Forelimb muscle (tissue), 1 donor: ENCODE measurements around the gene MICU2. TPM values are rescaled to one million over a fixed set of nuclear protein-coding genes. Genes with fewer than 3 reads are reported as not detected.
A peak's percentile ranks its signal among the peaks of the same experiment; 100 is the strongest.

Experiments used
- DNase-seq: peaks from one replicate; pipeline ENCODE4 v3.0.0-alpha.2; 2013; ENCODE audit warnings: low read depth
- polyA plus RNA-seq: library from polyadenylated mRNA; unstranded; fragments of 120-200 nt; gene quantifications from one replicate; pipeline ENCODE4 v1.2.1, GENCODE V29; 2013; ENCODE audit not compliant: insufficient read length

Gene MICU2
- polyA plus RNA-seq, 1 donor, result 74.2 TPM

GRCh38 chr13:21486322-21486721, 117.6 kb downstream of the MICU2 start:
- no peak for DNase-seq

- DNase-seq, result no peak
Measured at GRCh38 chr13:21483748-21484147, 120.2 kb downstream of the MICU2 start.

DNA sequence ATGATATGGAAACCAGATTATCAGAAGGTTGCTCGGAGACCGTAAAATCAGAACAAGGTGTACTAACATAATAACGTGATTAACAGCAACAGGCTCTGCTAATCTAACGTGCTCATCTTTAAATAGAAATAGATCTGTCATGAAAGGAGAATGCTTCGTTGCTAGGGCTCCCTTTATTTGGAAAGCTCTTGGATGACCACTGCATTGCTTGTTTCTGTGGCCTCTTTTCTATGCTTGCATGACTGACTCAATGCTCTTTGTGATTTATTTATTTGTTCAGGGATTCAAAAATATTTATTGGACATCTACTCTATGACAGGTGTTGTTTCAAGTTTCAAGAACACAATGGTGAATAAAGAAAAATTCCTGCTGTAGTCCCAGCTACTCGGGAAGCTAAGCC, 122.6 kb downstream of the MICU2 start:
- DNase-seq, result no peak

DNA sequence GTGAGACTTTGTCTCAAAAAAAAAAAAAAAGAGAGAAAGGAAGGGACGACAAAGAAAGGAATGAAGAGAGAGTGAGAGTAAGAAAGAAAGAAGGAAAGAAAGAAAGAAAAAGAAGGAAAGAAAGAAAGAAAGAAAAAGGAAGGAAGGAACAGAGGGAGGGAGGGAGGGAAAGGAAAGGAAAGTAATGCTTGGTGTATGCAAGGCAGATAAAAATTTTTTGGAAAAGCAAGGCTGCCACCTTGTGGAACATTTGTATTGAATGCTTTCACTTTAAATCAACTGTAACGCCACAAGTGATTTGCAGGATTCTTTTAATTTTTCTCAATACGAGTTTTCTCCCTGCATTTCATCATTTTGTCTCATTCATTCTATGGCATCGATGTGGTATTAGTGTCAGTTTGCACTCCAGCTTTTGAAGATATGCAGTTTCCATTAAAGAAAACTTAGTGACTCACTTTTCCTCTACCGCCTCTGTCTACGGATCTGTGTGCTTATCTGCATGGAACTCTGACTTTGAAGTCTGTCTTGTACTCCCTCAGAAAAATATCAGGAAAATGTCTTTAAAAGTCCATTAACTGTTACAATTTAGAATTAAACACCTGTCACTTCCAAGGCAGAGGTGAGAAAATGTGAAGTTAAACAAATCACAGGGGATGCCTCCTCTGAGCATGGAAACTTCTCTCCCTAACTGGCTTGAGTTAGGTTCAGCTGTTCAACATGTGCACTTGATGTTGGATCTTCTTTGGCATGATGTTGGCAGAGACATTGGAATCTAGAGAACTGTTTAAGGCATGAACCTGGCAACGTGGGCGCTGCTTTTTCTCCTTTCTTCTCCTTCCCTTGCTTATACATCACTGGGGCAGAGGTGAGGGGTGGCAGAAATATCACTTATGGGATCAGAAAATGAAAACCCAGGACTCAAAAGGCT, 124.8 kb downstream of the MICU2 start:
- peak; percentile 76 for DNase-seq

DNA sequence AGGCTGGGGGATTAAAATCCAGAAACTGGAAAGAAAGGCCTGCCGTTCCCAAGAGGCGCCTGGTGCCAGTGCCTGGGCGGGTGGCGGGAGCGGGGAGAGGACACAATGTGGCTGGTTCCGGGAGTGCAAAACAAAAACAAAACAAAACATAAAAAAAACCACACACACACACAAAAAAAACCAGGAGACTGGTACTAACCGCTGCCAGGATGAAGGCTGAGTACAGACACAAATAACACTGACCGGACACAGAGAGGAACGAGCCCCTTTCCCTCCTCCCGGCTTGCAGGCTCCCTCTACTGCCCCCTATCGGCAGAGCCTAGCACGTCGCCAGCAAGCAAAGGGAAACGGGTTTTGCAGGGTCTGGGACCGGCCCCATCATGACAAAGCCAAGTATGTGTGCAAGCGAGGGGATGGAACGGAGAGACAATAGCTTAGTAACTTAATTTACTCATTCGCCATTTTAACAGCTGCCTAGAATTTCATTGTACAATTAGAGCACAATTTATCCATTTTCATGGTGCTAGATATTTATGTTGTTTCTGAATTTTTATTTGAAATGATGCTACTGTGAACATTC, 127.0 kb downstream of the MICU2 start:
- peak; percentile 56 for DNase-seq

DNA sequence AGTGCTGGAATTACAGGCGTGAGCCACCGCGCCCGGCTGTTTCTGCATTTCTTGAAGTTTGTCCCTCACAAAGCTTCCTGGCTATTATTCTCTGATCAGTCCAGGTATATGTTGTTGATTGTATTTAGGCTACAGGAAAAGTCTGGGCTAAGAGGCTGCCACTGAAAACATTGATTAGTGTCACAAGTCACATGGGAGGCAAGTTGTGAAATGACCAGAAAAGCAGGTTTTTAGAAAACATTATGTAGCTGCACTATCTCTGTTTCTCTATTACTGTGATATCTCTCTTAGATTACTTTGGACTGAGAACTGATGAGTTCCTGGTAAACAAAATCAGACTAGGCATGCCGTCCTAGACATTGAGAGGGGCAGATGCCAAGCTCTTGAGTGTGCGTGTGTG, 128.9 kb downstream of the MICU2 start:
- no peak for DNase-seq

DNA sequence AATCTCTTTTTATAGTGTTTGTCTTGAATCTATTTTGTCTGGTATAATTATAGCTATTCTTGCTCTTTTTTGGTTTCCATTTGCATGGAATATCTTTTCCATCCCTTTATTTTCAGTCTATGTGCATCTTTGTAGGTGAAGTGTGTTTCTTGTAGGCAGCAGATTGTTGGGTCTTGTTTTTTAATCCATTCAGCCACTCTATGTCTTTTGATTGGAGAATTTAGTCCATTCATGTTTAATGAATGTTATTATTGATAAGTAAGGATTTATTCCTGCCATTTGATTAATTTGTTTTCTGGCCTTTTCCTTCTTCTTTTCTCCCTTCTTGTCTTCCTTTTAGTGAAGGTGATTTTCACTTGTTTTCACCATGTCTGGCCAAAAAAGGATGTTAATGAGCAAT, 133.2 kb downstream of the MICU2 start:
- DNase-seq, result no peak

GRCh38 chr13:21466527-21466926, 137.4 kb downstream of the MICU2 start:
- no peak for DNase-seq

- no peak for DNase-seq
Measured at GRCh38 chr13:21465710-21466160, 138.2 kb downstream of the MICU2 start.

- DNase-seq, result no peak
Measured at GRCh38 chr13:21463424-21463823, 140.5 kb downstream of the MICU2 start.

GRCh38 chr13:21461131-21461530, 142.8 kb downstream of the MICU2 start:
- DNase-seq, result no peak

DNA sequence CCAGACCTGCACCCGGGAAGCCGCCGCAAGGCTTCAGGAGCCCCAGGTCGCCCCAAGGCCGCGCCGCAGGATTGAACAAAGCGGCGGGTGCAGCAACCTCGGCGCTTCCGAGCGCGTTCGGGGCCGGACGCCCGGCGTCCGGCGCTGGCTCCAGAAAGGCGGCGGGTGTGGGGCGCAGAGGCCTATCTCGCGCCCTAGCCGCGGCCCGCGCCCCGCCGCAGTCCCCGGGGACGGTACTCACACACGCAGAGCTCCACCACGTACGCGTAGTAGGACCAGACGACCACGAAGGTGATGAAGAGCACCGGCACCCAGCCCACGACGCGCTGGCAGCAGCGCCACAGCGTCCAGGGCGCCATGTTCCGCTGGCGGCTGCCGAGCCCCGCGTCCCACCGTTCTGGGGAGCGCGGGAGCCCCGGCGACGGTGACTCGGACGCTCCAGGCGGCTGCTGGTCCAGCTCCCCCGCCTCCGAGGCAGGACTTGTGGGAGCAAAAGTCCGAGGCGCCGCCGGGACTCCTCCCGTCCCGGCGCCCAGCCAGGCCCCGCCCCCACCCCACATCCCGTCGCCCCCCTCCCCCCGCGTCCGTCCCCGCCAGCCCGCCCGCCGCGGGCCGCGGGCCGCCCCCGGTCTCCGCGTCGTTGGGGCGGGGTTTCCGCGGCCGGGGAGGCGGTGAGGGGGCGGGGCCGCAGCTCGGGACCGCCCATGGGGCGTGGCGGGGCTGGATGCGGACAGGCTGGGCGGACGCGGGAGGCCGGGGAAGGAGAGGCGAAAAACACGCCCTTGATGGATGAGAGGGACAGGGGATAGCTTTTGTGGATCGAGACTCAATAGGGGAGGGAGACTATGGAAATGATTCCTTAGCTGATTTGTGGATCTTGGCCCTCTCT, 144.9 kb downstream of the MICU2 start, which contains the start of gene ZDHHC20:
ZDHHC20 (minus strand) TSS at position 491 of the 889 bp plus-strand sequence; CDS start at position 359, 132 bp downstream.
- DNase-seq, result peak; percentile 52

DNA sequence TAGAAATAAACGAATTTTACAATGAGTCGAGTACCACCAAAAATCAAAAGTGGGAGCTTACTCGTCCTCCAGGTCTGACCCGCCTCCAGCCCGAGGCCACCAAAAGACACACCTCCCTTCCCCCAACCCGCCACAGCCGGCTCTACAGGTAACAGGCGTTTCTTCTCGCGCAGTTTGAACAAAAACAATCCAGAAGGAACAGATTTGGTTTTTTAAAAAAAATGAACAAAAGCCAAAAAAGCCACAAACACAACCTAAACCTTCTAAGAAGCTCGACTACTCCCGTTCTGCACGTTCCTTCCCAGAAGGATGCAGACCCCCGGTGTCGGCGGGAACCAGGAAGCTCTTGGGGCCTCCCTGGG, 145.5 kb downstream of the MICU2 start:
- no peak for DNase-seq

DNA sequence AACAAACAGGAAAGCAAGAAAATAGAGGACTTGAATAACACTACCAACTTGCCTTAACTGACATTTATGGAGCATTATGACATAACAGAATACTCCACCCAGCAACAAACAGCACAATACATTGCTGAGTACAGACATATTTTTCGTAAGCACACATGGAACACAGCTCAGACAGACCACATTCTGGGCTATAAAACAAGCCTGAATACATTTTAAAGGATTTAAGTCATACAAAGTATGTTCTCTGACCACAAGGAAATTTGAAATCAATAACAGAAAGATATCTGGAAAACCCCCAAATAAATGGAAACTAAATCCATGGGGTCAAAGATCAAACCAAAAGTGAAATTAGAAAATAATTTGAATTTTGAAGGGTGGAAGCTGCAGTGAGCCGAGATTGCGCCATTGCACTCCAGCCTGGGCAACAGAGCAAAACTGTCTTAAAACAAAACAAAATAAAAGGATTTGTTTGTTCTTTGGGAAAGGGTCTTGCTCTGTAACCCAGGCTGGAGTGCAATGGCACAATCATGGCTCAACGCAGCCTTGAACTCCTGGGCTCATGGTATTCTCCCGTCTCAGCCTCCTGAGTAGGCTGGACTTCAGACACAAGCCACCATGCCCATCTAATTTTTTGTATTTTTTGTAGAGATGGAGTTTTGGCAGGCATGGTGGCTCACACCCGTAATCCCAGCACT, 150.4 kb downstream of the MICU2 start:
- no peak for DNase-seq

DNA sequence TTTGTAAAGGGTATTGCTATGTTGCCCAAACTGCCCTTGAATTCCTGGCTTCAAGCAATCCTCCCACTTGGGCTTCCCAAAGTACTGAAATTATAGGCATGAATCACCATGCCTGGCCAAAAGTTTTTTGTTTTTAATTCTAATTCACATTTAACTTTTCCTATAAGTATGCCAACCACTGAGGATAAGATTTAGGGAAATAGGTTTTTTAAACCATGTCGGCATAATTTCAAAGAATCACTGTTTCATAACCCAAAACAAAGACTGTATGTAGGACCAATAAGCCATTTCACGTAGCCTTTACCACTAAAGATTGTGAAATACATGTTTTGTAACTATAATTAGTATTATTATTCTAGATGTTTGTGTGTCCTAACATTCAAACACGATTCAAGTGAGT, 153.0 kb downstream of the MICU2 start:
- DNase-seq, result no peak

GRCh38 chr13:21446656-21447055, 157.3 kb downstream of the MICU2 start:
- DNase-seq, result no peak

DNA sequence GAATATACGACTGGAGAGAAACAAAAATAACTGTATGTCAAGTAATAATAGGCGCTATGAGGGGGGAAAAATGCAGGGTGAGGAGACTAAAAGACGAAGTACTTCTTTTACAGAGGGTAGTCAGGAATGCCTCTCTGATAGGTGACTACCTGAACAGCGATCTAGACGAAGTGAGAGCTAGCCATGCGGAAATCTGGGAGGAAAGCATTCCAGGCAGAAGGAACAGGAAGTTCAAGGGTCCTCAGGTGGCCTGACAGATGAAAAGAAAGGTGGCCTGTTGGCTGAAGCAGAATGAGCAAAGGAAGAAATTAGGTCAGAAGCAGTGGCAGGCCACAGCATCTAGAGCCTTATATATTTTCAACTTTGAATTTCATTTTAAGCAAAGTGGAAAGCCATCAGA, 158.2 kb downstream of the MICU2 start:
- DNase-seq, result no peak

DNA sequence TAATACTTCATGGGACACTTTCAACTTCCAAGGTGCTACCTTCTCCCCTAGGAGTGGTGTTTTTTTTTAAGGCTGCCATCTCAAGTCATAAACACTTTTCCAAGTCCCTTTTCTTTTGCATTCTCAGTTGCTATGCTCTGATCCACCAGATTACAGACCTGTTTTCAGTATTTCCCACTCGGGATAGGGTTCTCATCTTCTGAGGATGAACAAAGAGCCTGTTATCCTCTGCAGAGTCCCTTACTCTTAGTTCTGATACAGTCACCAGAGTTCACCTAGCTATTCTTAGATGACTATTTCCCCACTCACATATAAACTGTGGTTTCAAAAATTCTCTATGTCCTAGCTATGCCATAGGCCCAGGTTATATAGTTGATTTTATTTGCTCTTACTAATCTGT, 160.8 kb downstream of the MICU2 start:
- DNase-seq, result no peak
